MCF 10A (cell line): ENCODE results near the gene GLS. TPM values are rescaled to one million over a fixed set of nuclear protein-coding genes. Genes with fewer than 3 reads are reported as not detected.

ENCODE experiments used
- BruUV-seq: library from RNA; stranded (reverse); fragments of 400-500 nt; replicated peaks from 2 replicates; lab custom pipeline; 2021; lab: Mats Ljungman, UMichigan
- CTCF ChIA-PET: fragments of 300-600 bp; sonication (Branson Sonifier 250); formaldehyde crosslinking; extraction: SDS; loops from one replicate; lab custom pipeline; 2021; ENCODE audit warnings: antibody characterized with exemption, inconsistent platforms; lab: Yijun Ruan, JAX
- POLR2A ChIA-PET: fragments of 300-600, 350-650 bp; sonication (Branson Sonifier 250); formaldehyde crosslinking; extraction: SDS; loops from one replicate; lab custom pipeline; 2020; ENCODE audit warnings: antibody characterized with exemption, inconsistent platforms; lab: Yijun Ruan, JAX
- DNase-seq: peaks from one replicate; pipeline ENCODE4 v3.0.0-alpha.2; 2018; ENCODE audit not compliant: unreplicated experiment
- H3K27ac Mint-ChIP-seq: one replicate; pipeline ENCODE4 v1.8.0; 2022; ENCODE audit warnings: mild to moderate bottlenecking, low read depth, mixed read lengths; ENCODE audit not compliant: unreplicated experiment
- H3K27me3 Mint-ChIP-seq: one replicate; pipeline ENCODE4 v1.8.0; 2022; ENCODE audit warnings: mixed read lengths; ENCODE audit not compliant: insufficient read depth, unreplicated experiment
- H3K36me3 Mint-ChIP-seq: one replicate; pipeline ENCODE4 v1.8.0; 2022; ENCODE audit warnings: mild to moderate bottlenecking, moderate library complexity, mixed read lengths; ENCODE audit not compliant: insufficient read depth, unreplicated experiment
- H3K4me1 Mint-ChIP-seq: one replicate; pipeline ENCODE4 v1.8.0; 2022; ENCODE audit warnings: mixed read lengths; ENCODE audit not compliant: insufficient read depth, unreplicated experiment
- H3K4me3 Mint-ChIP-seq: one replicate; pipeline ENCODE4 v1.8.0; 2022; ENCODE audit warnings: mild to moderate bottlenecking, moderate library complexity, mixed read lengths; ENCODE audit not compliant: unreplicated experiment
- H3K9me3 Mint-ChIP-seq: one replicate; pipeline ENCODE4 v1.8.0; 2022; ENCODE audit warnings: mixed read lengths; ENCODE audit not compliant: unreplicated experiment
- intact Hi-C: fragments of 100-400 bp; cut with micrococcal nuclease; formaldehyde crosslinking; loops from 2 replicates; pipeline ENCODE4 v1.14.1; 2022
- total RNA-seq: library from RNA; stranded (reverse); gene quantifications from 2 replicates; pipeline ENCODE4 v1.2.3, GENCODE V29; 2022
- TF ChIP-seq, protein P1 (sequence below): fragments of 200-600 bp; IDR thresholded peaks from one replicate; pipeline ENCODE4 v1.8.0; 2022; ENCODE audit warnings: antibody characterized with exemption, mild to moderate bottlenecking; ENCODE audit not compliant: unreplicated experiment

GLS gene
- total RNA-seq, 1 experiment from 2014 or later = 121 TPM

DNA sequence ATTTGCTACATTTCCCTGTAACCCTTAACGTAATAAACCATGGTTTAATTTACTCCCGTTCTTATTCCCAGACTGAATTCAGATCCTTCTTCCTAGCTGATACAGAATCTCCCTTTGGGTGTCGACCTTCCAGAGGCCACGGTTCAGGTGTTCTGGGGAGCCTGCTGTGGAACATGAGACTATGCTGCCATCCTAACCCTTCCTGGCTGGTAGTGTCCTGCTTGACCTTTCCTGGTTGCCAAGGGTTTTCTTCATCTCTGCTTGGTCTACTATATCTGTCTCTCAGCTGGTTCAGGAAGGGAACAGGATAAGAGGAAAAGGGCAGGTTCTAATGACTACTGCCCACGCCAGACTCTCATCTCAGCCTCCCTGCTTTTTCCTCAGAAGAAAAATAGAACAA lies 96.9 kb downstream of the GLS start:
- H3K4me1 Mint-ChIP-seq = no peaks in the 10 kb centered on the region
- ChIA-PET CTCF (no interaction called here), POLR2A (no interaction called here)
- no peak overlapping the region for H3K4me3 Mint-ChIP-seq
- peaks cover 85% of the 10 kb centered on the region for H3K36me3 Mint-ChIP-seq
- H3K27ac Mint-ChIP-seq = no peak overlapping the region
- BruUV-seq = no TSS peak
- TF ChIP-seq, protein P1, sequence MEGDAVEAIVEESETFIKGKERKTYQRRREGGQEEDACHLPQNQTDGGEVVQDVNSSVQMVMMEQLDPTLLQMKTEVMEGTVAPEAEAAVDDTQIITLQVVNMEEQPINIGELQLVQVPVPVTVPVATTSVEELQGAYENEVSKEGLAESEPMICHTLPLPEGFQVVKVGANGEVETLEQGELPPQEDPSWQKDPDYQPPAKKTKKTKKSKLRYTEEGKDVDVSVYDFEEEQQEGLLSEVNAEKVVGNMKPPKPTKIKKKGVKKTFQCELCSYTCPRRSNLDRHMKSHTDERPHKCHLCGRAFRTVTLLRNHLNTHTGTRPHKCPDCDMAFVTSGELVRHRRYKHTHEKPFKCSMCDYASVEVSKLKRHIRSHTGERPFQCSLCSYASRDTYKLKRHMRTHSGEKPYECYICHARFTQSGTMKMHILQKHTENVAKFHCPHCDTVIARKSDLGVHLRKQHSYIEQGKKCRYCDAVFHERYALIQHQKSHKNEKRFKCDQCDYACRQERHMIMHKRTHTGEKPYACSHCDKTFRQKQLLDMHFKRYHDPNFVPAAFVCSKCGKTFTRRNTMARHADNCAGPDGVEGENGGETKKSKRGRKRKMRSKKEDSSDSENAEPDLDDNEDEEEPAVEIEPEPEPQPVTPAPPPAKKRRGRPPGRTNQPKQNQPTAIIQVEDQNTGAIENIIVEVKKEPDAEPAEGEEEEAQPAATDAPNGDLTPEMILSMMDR = no peak
- DNase-seq = no peak
- H3K27me3 Mint-ChIP-seq = no peaks in the 10 kb centered on the region
- intact Hi-C loops = no loop called here
- H3K9me3 Mint-ChIP-seq = no peaks in the 10 kb centered on the region

- POLR2A ChIA-PET = interaction anchor here (0.6 kb wide), 1 partner anchor 115 kb away, joined by 3 read pairs; no protein-coding TSS in a partner anchor
- no peak for DNase-seq
- Mint-ChIP-seq H3K4me3 (no peak overlapping the region), H3K27ac (no peak overlapping the region), H3K4me1 (no peaks in the 10 kb centered on the region), H3K36me3 (peaks cover 92% of the 10 kb centered on the region), H3K9me3 (no peaks in the 10 kb centered on the region), H3K27me3 (no peaks in the 10 kb centered on the region)
- CTCF ChIA-PET = interaction anchor here (0.7 kb wide), 1 partner anchor 9 kb away, joined by 4 read pairs; no protein-coding TSS in a partner anchor
- BruUV-seq = no TSS peak
- TF ChIP-seq, protein P1 = no peak
- intact Hi-C loops = no loop called here
Observed at GRCh38 chr2:190978389-190979053, 97.9 kb downstream of the GLS start.

- H3K36me3 Mint-ChIP-seq = peaks cover 92% of the 10 kb centered on the region
- CTCF ChIA-PET = no interaction called here
- peaks cover 7% of the 10 kb centered on the region for H3K4me1 Mint-ChIP-seq
- POLR2A ChIA-PET = no interaction called here
- no peak overlapping the region for H3K4me3 Mint-ChIP-seq
- H3K27me3 Mint-ChIP-seq = no peaks in the 10 kb centered on the region
- H3K9me3 Mint-ChIP-seq = no peaks in the 10 kb centered on the region
- H3K27ac Mint-ChIP-seq = no peak overlapping the region
- no TSS peak for BruUV-seq
- no peak for DNase-seq
- intact Hi-C loops = no loop called here
- TF ChIP-seq, protein P1 = no peak
Observed at GRCh38 chr2:190979906-190980629, 99.4 kb downstream of the GLS start.

DNA sequence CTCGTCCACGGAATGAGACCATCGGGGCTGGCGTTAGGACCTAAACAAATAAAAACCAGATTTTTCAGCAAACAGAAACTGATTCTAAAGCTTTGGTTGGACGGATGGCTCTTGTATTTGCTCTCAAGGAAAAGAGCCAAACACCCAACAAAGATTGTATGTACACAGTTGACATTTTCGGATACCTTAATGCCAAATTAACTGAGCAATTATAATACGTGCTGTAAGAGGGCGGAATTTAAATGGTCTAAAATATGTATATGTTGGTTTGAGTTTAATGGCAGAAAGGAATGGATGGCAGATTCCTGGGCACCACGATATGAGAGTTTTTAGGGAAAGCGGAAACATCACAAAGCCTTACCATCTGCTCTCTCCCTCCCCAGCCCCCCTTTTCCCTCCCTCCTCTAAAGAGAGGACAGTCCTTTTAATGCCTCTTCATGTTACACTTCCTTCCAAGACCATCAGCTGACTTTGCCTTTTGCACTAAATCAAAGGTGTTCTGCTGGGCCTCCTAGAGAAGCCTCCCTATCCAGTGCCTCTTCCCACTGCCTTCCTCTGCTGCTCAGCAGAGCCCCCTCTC lies 100.1 kb downstream of the GLS start:
- BruUV-seq = no TSS peak
- H3K4me1 Mint-ChIP-seq = peaks cover 7% of the 10 kb centered on the region
- H3K9me3 Mint-ChIP-seq = no peaks in the 10 kb centered on the region
- no peak for DNase-seq
- ChIA-PET CTCF (interaction anchor here (0.5 kb wide), 1 partner anchor 165 kb away, joined by 3 read pairs; no protein-coding TSS in a partner anchor), POLR2A (no interaction called here)
- TF ChIP-seq, protein P1 = no peak
- H3K4me3 Mint-ChIP-seq = no peak overlapping the region
- peaks cover 92% of the 10 kb centered on the region for H3K36me3 Mint-ChIP-seq
- no peaks in the 10 kb centered on the region for H3K27me3 Mint-ChIP-seq
- no peak overlapping the region for H3K27ac Mint-ChIP-seq
- intact Hi-C loops = no loop called here
